Memory B cell (primary cell): ENCODE results near the gene RBM38.

Source experiments
- ATAC-seq: fragments of 150-1000 bp; cut with Tn5 transposase; 2 replicates; pipeline ENCODE4 v1.10.0; 2021; ENCODE audit warnings: low read depth, mild to moderate bottlenecking, moderate library complexity
- DNase-seq, 2 donors: peaks; one replicate each; pipeline ENCODE4 v3.0.0; 2022; ENCODE audit warnings: low spot score in 2 of 2
- H3K27ac Mint-ChIP-seq: one replicate; pipeline ENCODE4 v1.8.0; 2022; ENCODE audit warnings: mild to moderate bottlenecking, moderate library complexity, mixed read lengths
- H3K27me3 Mint-ChIP-seq: one replicate; pipeline ENCODE4 v1.8.0; 2022; ENCODE audit warnings: mixed read lengths
- H3K36me3 Mint-ChIP-seq: one replicate; pipeline ENCODE4 v1.8.0; 2022; ENCODE audit warnings: mild to moderate bottlenecking, mixed read lengths
- H3K4me1 Mint-ChIP-seq: one replicate; pipeline ENCODE4 v1.8.0; 2022; ENCODE audit warnings: mixed read lengths
- H3K4me3 Mint-ChIP-seq: one replicate; pipeline ENCODE4 v1.8.0; 2022; ENCODE audit warnings: mild to moderate bottlenecking, moderate library complexity, mixed read lengths
- H3K9me3 Mint-ChIP-seq: one replicate; pipeline ENCODE4 v1.8.0; 2022; ENCODE audit warnings: mixed read lengths

The RBM38 gene

DNA sequence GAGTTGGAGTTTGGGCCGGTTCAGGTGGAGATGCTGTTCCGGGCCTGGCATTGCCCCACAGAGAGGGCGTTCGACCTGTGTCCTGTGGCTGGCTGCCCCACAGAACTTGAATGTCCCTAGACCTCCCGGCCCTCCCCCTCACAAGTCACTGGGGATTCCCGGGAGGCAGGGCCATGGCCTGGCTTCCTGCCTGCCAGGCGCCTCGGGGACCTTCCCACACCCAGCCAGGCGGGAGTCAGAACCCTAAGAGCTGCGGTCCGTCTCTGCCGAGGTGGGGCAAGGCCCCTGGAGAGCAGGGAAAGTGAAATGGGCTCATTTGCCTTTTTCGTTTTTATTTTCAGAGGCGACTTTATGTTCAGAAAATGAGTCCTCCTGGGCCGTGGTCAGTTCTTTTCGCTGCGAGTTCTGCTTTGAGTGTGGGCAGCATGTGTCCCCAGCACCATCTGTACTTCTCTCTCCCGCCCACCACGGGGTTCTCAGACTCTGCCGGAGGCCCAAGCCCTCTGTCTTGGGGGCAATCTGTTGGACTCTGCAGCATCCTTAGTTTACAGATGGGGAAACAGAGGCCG is 8.5 kb downstream of the RBM38 start:
- peaks cover 55% of the 10 kb centered on the region for H3K4me1 Mint-ChIP-seq
- ATAC-seq = no peak
- H3K36me3 Mint-ChIP-seq = peaks cover 34% of the 10 kb centered on the region
- H3K9me3 Mint-ChIP-seq = no peaks in the 10 kb centered on the region
- peak overlapping the region; percentile 98 for H3K27ac Mint-ChIP-seq
- peak in 1 of 2 donors; percentile 58 for DNase-seq
- H3K27me3 Mint-ChIP-seq = no peaks in the 10 kb centered on the region
- peak overlapping the region; percentile 76 for H3K4me3 Mint-ChIP-seq

DNA sequence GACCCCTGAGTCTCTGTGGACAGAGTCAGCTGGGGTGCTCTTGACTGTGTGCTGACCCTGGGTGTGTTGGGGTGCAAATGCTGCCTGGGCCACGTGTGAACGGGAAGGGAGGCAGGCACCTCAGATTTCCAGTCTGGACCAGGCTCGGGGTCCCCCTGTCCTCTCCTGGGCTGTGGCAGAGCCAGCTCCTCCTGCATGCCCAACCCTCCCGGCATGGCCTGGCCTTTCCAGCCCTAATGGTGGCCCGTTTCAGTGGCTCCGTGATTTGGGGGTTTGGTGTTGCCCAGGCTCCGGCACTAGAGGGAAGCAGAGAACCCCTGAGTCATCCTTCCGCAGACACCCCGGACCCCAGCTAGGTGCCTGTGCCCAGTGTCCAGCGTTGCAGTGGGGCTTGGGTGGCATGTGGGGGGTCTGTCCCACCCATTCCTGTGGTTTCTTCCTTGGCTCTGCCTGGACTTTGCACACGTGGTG is 9.1 kb downstream of the RBM38 start:
- Mint-ChIP-seq H3K4me3 (peak overlapping the region; percentile 76), H3K9me3 (no peaks in the 10 kb centered on the region), H3K36me3 (peaks cover 34% of the 10 kb centered on the region), H3K27me3 (no peaks in the 10 kb centered on the region), H3K4me1 (peaks cover 49% of the 10 kb centered on the region), H3K27ac (peak overlapping the region; percentile 98)
- DNase-seq = peak in 1 of 2 donors; percentile 57
- ATAC-seq = no peak

DNA sequence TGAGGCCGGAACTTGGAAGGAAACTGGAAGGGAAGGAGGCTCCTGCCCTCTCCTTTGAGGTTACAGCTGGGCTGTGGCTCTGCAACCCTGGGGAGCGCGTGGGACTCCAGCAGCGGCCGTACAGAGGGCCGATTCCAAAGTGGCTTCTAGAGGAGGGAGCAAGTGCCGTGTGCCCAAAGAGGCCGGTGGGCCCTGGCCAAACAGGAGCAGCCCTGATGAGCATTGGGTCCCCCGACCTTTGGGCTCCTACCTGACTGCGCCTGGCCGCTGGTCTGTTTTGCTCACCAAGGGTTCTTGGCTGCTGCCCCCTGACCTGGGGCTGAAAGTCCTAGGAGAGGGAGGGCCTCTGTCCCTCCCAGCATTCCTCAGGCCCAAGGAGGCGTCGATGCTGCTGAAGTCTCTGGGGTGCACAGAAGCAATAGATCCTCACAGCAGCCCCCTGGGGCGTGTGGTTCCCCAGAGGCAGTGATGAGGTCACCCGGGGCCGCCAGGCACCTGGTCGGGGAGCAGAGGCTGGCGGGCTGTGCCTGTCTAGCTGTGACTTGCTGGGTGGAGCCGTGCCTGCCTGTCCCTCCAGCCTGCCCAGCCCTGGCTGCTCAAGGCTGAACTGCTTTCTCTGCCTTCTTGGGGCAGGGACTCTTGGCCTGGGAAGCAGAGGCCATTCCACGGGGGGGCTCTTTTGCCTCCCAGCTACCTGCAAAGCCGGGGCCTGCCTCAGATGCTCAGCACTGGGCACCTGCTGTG is 9.8 kb downstream of the RBM38 start:
- H3K36me3 Mint-ChIP-seq = peaks cover 30% of the 10 kb centered on the region
- peaks cover 48% of the 10 kb centered on the region for H3K4me1 Mint-ChIP-seq
- peak; percentile 88 to 92 for DNase-seq
- H3K27ac Mint-ChIP-seq = peak overlapping the region; percentile 98
- H3K9me3 Mint-ChIP-seq = no peaks in the 10 kb centered on the region
- ATAC-seq = peak; percentile 59
- H3K27me3 Mint-ChIP-seq = no peaks in the 10 kb centered on the region
- peak overlapping the region; percentile 76 for H3K4me3 Mint-ChIP-seq

DNA sequence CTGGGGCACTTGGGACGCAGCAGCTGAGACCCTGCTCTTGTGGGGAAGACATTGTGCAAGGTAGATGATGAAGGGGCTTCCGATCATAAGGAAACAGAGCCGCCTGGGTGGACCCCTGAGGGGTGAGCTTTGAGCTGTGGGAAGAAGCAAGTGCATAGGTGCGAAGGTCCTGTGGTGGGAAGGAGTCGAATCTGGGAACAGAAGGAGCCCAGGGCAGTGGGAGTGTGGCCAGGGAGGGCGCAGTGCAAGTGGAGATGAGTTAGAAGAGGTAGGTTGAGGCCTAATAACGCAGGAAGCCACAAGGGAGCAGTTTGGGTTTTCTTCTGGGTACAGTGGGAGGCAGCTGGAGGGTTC is 10.3 kb downstream of the RBM38 start:
- peaks cover 28% of the 10 kb centered on the region for H3K36me3 Mint-ChIP-seq
- peak overlapping the region; percentile 76 for H3K4me3 Mint-ChIP-seq
- H3K27me3 Mint-ChIP-seq = no peaks in the 10 kb centered on the region
- ATAC-seq = no peak
- peak overlapping the region; percentile 98 for H3K27ac Mint-ChIP-seq
- H3K9me3 Mint-ChIP-seq = no peaks in the 10 kb centered on the region
- peaks cover 46% of the 10 kb centered on the region for H3K4me1 Mint-ChIP-seq
- no peak for DNase-seq

DNA sequence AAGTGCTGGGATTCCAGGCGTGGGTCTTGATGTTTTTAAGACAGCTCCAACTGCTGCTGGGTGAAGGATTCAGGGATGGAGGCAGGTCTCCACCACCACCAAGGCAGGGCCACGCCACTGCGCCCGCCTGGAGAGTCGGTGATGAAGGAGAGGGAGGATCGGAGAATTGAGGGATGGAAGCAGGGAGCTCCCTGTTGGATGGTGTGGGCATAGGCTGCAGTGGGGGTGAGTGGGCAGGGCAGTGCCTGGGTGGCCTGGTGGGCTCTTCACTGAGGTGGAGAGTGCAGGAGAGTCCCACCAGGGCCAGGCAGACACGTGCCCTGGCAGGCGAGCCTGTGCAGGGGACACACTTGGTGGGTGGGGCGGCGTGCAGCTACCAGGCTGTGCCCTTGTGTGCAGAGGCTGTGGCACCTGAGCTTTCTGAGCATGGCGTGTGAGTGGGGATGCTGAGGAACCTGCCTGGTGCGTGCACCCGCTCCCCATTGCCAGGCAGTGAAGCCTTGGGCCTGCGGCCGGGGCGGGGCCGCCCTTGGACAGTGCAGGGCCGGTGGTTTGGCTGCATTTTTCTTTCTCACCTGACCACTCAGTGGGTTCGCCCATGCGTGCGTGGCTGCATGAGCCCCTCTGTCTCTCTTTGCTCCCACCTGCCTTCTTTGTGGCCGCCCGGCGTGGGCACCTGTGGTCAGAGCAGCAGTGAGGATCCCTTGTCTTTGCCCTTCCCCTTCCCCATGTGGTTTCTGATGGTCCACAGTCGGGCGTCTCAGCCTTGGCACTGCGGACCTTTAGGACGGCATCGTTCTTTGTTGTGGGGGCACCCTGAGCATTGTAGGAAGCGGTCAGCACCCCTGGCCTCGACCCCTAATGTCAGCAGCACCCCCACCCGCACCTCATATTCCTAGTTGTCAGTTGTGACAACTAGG is 11.3 kb downstream of the RBM38 start:
- H3K4me3 Mint-ChIP-seq = no peak overlapping the region
- DNase-seq (peak in 1 of 2 donors; percentile 33), ATAC-seq (no peak)
- H3K27me3 Mint-ChIP-seq = no peaks in the 10 kb centered on the region
- no peaks in the 10 kb centered on the region for H3K9me3 Mint-ChIP-seq
- peak overlapping the region; percentile 98 for H3K27ac Mint-ChIP-seq
- peaks cover 44% of the 10 kb centered on the region for H3K4me1 Mint-ChIP-seq
- H3K36me3 Mint-ChIP-seq = peaks cover 31% of the 10 kb centered on the region

DNA sequence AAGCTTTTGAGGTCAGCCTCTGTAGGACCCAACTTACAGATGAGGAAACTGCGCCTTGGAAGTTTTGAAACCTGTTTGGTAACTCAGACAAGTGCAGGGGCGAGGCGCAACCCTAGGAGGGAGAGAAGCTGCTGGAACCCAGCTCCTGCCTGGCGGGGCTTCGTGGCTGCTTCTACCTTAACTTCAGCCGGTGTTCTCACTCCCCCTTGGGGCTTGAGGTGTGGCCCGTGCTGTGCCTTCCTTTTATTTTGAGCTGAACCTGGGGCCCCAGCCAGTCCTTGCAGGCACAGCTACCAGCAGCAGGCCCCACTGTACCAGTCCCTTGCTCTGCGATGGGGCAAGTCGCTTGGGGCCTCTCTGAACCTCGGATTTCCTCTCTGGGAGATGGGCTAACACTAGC is 12.0 kb downstream of the RBM38 start:
- Mint-ChIP-seq H3K9me3 (no peaks in the 10 kb centered on the region), H3K4me1 (peaks cover 36% of the 10 kb centered on the region), H3K36me3 (peaks cover 36% of the 10 kb centered on the region), H3K27ac (peak overlapping the region; percentile 98), H3K4me3 (no peak overlapping the region), H3K27me3 (no peaks in the 10 kb centered on the region)
- DNase-seq = no peak
- ATAC-seq = no peak

DNA sequence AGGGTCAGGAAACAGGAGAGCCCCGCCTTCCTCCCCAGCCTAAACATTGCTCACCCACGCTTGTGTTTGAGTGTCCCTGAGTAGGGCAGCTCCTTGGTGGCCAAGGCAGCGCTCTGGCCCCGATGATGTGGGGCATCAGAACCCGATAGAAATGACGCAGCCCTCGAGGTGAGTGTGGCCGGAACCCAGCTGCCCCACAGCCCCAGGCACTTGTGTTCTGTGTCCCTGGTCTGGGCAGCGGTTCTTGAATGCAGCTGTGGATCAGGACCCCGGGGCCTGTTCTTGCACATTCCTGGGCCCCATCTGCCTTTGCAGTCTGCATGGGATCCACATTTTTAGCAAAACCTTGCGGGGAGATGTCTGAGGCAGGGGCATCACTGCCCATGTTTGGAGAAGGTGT is 12.8 kb downstream of the RBM38 start:
- no peak overlapping the region for H3K4me3 Mint-ChIP-seq
- peaks cover 32% of the 10 kb centered on the region for H3K4me1 Mint-ChIP-seq
- no peak for ATAC-seq
- H3K27me3 Mint-ChIP-seq = no peaks in the 10 kb centered on the region
- no peak for DNase-seq
- H3K36me3 Mint-ChIP-seq = peaks cover 33% of the 10 kb centered on the region
- H3K27ac Mint-ChIP-seq = no peak overlapping the region
- H3K9me3 Mint-ChIP-seq = no peaks in the 10 kb centered on the region

DNA sequence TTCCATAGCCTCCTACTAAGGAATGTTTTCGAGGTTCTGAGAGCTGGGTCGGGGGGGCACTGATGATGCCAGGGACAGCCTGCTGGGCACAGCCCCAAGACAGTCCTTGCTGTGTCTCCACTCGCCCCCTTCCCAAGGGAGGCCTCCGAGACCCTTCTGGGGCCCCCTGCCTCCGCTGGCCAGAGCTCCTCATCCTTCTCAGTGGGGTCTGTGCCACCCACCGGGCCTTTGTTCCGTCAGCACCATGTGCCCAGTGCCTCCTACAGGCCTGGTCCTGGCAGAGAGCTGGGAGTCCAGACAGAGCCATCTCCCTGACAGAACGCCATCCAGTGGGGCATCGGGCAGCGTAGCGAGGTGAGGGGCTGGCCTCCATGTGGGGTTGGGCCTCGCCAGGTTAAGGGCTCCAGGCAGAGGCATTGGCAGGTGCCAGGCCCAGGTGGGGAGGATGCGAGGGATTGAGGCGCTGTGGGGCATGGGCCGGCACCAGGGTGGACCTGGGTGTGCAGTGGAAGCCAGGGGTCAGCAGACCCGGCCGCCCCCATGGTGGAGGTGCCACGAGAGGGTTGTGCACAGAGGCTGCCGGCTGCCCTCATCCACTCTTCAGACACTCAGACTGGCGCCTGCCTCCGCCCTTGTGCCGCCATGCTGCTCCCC is 13.3 kb downstream of the RBM38 start:
- H3K4me3 Mint-ChIP-seq = no peak overlapping the region
- peaks cover 29% of the 10 kb centered on the region for H3K4me1 Mint-ChIP-seq

DNA sequence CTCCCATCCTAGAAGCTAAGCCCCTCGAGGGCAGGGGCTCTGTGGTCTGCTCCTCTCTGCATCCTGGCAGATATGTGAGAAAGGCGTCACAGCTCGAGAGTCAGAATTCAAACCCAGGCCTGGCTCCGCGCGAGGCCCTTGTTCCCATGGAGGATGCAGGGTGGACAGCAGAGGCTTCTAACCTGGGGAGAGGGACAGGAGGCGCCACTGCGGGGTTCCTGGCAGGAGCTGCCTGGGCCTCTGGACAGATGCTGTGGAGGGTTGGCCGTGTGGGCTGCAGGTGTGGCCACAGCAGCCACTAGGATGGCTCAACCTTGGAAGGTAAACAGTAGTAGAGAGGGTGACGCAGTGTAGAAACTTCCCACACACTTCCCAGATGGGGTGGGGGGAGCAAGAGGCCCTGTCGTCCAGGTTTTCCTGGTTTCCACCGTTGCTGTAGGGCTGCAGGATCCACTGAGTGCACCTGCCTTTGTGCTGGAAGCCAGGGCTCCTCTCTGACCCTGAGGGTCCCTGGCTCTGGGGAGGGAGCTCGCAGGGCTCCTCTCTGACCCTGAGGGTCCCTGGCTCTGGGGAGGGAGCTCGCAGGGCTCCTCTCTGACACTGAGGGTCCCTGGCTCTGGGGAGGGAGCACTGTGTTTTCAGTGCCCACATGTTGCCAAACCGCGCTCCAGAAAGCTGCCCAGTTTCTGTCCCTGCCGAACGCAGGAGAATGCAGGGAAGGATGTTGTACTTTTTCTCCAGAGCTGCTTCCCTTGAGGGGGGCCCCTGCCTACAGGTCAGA is 14.2 kb downstream of the RBM38 start:
- H3K27ac Mint-ChIP-seq = peak overlapping the region; percentile 53
- peaks cover 28% of the 10 kb centered on the region for H3K36me3 Mint-ChIP-seq
- DNase-seq = peak in 1 of 2 donors; percentile 28
- H3K9me3 Mint-ChIP-seq = no peaks in the 10 kb centered on the region
- no peak for ATAC-seq
- no peaks in the 10 kb centered on the region for H3K27me3 Mint-ChIP-seq
- peaks cover 32% of the 10 kb centered on the region for H3K4me1 Mint-ChIP-seq
- no peak overlapping the region for H3K4me3 Mint-ChIP-seq

More for the DNA sequence above, 13.3 kb downstream of the RBM38 start:
- Mint-ChIP-seq H3K9me3 (no peaks in the 10 kb centered on the region), H3K36me3 (peaks cover 30% of the 10 kb centered on the region), H3K27me3 (no peaks in the 10 kb centered on the region), H3K27ac (peak overlapping the region; percentile 53)
- ATAC-seq (no peak), DNase-seq (peak in 1 of 2 donors; percentile 32)

DNA sequence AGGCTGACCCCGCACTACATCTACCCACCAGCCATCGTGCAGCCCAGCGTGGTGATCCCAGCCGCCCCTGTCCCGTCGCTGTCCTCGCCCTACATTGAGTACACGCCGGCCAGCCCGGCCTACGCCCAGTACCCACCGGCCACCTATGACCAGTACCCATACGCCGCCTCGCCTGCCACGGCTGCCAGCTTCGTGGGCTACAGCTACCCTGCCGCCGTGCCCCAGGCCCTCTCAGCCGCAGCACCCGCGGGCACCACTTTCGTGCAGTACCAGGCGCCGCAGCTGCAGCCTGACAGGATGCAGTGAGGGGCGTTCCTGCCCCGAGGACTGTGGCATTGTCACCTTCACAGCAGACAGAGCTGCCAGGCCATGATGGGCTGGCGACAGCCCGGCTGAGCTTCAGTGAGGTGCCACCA is 16.4 kb downstream of the RBM38 start:
- peak in 1 of 2 donors; percentile 36 for DNase-seq
- Mint-ChIP-seq H3K4me1 (peaks cover 22% of the 10 kb centered on the region), H3K36me3 (peaks cover 19% of the 10 kb centered on the region), H3K27me3 (no peaks in the 10 kb centered on the region), H3K27ac (peak overlapping the region; percentile 90), H3K4me3 (peak overlapping the region; percentile 29), H3K9me3 (no peaks in the 10 kb centered on the region)
- peak; percentile 14 for ATAC-seq

DNA sequence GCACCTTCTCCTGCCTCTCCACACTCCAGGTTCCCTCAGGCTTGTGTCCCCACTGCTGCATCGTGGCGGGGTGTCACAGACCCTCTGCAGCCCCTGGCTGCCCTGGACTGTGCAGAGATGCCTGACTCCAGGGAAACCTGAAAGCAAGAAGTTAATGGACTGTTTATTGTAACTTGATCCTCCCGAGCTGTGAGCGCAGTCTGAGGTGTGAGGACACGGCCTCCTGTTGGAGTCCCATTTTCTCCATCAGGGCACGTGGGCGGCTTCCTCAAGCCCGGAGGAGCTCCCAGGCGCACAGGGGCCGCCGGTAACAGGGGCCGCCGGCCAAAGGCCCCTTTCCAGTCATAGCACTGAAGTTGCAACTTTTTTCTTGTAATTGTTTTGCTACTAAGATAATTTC is 16.9 kb downstream of the RBM38 start:
- no peaks in the 10 kb centered on the region for H3K27me3 Mint-ChIP-seq
- no peaks in the 10 kb centered on the region for H3K9me3 Mint-ChIP-seq
- H3K27ac Mint-ChIP-seq = peak overlapping the region; percentile 90
- H3K4me1 Mint-ChIP-seq = peaks cover 19% of the 10 kb centered on the region
- ATAC-seq (no peak), DNase-seq (no peak)
- H3K4me3 Mint-ChIP-seq = no peak overlapping the region
- H3K36me3 Mint-ChIP-seq = peaks cover 17% of the 10 kb centered on the region

DNA sequence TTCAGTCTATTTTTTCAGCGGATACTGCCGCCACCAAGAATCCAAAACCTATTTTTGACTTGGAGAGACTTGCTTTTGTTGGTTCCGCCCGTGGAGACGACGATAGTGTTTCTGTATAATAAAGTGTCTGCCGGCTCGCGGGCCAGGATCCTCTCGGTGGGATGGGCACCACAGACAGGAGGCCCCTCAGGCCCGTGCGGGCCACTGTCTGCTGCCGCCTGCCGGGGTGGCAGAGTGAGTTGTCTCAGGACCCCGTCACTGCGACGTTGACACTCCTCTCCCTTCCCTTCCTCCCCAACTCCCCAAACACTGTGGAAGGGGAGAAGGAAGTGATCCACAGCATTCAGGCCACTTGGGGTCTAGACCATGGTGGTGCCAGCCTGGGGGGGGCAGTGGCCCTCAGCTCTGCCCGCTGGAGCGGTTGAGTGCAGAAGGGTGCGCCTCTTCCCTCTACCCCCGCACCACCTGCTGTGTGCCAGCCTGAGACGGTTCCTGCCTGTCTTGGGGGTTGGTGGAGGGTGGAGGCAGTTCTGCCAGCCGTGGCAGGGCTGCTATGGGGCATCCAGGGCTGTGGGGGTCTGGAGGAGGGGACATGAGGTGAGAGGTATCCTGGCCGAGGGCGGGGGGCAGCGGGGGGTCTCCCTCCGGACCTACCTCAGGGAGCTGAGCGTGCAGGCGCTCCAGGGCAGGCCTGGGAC is 17.5 kb downstream of the RBM38 start:
- Mint-ChIP-seq H3K4me1 (peaks cover 19% of the 10 kb centered on the region), H3K9me3 (no peaks in the 10 kb centered on the region), H3K27me3 (no peaks in the 10 kb centered on the region), H3K4me3 (no peak overlapping the region), H3K27ac (peak overlapping the region; percentile 90), H3K36me3 (peaks cover 17% of the 10 kb centered on the region)
- DNase-seq (peak in 1 of 2 donors; percentile 37), ATAC-seq (peak; percentile 15)

DNA sequence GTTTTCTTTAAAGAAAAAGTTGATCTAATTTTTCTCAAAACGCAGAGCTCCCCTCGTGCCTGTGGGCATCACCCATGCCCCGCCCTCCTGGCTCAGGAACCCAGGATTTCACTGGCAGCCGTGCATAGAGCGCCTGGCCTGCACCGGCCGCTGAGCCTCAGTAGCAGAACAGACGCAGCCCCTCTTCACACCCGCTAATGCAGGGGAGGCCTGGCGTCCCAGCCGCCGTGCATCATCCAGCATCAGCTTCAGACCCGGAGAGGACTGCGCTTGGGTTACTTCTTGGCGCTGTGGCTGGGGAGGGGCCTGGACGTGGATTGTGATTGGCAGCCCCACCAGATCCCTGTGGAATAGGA is 18.1 kb downstream of the RBM38 start:
- H3K9me3 Mint-ChIP-seq = no peaks in the 10 kb centered on the region
- H3K36me3 Mint-ChIP-seq = peaks cover 17% of the 10 kb centered on the region
- no peak overlapping the region for H3K4me3 Mint-ChIP-seq
- no peak for ATAC-seq
- H3K27ac Mint-ChIP-seq = no peak overlapping the region
- peaks cover 19% of the 10 kb centered on the region for H3K4me1 Mint-ChIP-seq
- no peaks in the 10 kb centered on the region for H3K27me3 Mint-ChIP-seq
- no peak for DNase-seq
